ENCODE data around the gene ZG16. TPM values are rescaled to one million over a fixed set of nuclear protein-coding genes. Genes with fewer than 3 reads are reported as not detected.

Gene ZG16
- polyA plus RNA-seq, 3 donors, result not detected

DNA sequence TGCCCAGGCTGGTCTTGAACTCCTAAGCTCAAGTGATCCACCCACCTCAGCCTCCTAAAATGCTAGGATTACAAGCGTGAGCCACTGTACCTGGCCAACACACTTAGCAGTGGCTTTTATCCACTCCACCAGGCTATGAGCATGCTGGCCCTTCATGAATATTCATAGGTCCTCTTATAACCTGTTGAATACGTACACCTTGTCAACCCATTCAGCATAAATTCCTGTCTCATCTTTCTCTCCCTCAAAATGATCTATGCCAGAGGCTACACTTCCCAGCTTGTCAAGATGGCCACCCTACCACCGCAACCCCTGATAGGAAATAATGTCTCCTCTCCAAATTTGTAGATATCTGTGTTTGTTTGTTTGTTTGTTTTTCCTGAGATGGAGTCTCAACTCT lies 11.0 kb upstream of the ZG16 start:
- 94% methylated on average over 2 of the region's 3 CpGs for WGBS (ENCODE audit: insufficient coverage)
- Histone ChIP-seq H3K27ac (ENCODE audit: low read depth in 1 of 2, low read length in 2 of 2) (no peak overlapping the region), H3K4me2 (replicated peaks; ENCODE audit: extremely low read depth, low read length, poor library complexity, severe bottlenecking) (no peak overlapping the region), H3K9me3 (replicated peaks in 1 of 2; ENCODE audit: control insufficient read depth in 1 of 2, insufficient read depth in 1 of 2, low read length in 2 of 2) (no peaks in the 10 kb centered on the region), H4K20me1 (ENCODE audit: insufficient read depth, low read length) (no peaks in the 10 kb centered on the region), H3K4me3 (replicated peaks in 1 of 3; ENCODE audit: low read depth in 2 of 3, low read length in 3 of 3) (no peak overlapping the region), H3K79me2 (ENCODE audit: insufficient read depth, low read length) (no peaks in the 10 kb centered on the region), H3K27me3 (ENCODE audit: control insufficient read depth in 2 of 2, insufficient read depth in 2 of 2, low read length in 2 of 2) (no peaks in the 10 kb centered on the region), H3K9ac (ENCODE audit: insufficient read depth, low read length, poor library complexity, severe bottlenecking) (no peak overlapping the region), H3K36me3 (replicated peaks in 1 of 2; ENCODE audit: control insufficient read depth in 1 of 2, insufficient read depth in 2 of 2, low read length in 2 of 2) (no peaks in the 10 kb centered on the region), H3K4me1 (ENCODE audit: control insufficient read depth in 1 of 2, insufficient read depth in 2 of 2, low read length in 2 of 2) (peaks cover 15 to 18% of the 10 kb centered on the region in 2 donors), H2AFZ (ENCODE audit: insufficient read depth, low read depth, low read length, poor library complexity, severe bottlenecking) (no peak overlapping the region)
- H3K27ac Mint-ChIP-seq, result peak overlapping the region in 1 of 7 donors; percentile 69
- intact Hi-C loops (cut with micrococcal nuclease), result loop anchor here in 1 of 2 donors (10.0 kb wide), 1 partner anchor 52 kb away; no protein-coding TSS in a partner anchor
- peak overlapping the region in 1 of 2 donors; percentile 35 for H3K4me3 Mint-ChIP-seq
- no peaks in the 10 kb centered on the region for H3K36me3 Mint-ChIP-seq
- H3K27me3 Mint-ChIP-seq (ENCODE audit: low read depth in 3 of 3), result peaks cover 0 to 6% (median 0%) of the 10 kb centered on the region in 3 donors
- peaks cover 24% of the 10 kb centered on the region for H3K4me1 Mint-ChIP-seq
- TF ChIP-seq, protein P1, sequence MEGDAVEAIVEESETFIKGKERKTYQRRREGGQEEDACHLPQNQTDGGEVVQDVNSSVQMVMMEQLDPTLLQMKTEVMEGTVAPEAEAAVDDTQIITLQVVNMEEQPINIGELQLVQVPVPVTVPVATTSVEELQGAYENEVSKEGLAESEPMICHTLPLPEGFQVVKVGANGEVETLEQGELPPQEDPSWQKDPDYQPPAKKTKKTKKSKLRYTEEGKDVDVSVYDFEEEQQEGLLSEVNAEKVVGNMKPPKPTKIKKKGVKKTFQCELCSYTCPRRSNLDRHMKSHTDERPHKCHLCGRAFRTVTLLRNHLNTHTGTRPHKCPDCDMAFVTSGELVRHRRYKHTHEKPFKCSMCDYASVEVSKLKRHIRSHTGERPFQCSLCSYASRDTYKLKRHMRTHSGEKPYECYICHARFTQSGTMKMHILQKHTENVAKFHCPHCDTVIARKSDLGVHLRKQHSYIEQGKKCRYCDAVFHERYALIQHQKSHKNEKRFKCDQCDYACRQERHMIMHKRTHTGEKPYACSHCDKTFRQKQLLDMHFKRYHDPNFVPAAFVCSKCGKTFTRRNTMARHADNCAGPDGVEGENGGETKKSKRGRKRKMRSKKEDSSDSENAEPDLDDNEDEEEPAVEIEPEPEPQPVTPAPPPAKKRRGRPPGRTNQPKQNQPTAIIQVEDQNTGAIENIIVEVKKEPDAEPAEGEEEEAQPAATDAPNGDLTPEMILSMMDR (IDR thresholded peaks at IDR 0.05), result no peak
- no peak for DNase-seq
- no peaks in the 10 kb centered on the region for H3K9me3 Mint-ChIP-seq

DNA sequence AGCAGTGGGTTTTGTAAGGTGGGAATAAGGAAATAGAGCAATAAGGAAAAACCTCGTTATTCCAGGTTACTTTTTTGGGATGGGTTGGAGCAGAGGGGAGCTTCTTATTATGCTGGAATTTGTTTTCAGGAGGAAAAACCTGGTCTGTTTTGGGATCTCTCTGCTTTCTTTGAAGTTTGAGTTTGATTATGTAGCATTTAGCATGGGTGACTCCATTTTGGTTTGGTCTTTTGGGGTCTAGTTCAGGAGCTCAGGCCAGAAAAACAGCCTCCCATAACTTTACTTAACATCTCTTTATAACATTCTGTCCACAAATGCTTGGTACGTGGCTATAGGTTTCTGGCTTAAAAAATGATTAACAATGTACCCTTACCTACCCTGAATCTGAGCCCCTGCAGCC lies 8.5 kb upstream of the ZG16 start:
- Histone ChIP-seq H2AFZ (ENCODE audit: insufficient read depth, low read depth, low read length, poor library complexity, severe bottlenecking) (no peak overlapping the region), H3K36me3 (replicated peaks in 1 of 2; ENCODE audit: control insufficient read depth in 1 of 2, insufficient read depth in 2 of 2, low read length in 2 of 2) (no peaks in the 10 kb centered on the region), H4K20me1 (ENCODE audit: insufficient read depth, low read length) (no peaks in the 10 kb centered on the region), H3K4me2 (replicated peaks; ENCODE audit: extremely low read depth, low read length, poor library complexity, severe bottlenecking) (no peak overlapping the region), H3K79me2 (ENCODE audit: insufficient read depth, low read length) (no peaks in the 10 kb centered on the region), H3K27ac (ENCODE audit: low read depth in 1 of 2, low read length in 2 of 2) (no peak overlapping the region), H3K4me1 (ENCODE audit: control insufficient read depth in 1 of 2, insufficient read depth in 2 of 2, low read length in 2 of 2) (peaks cover 25 to 27% of the 10 kb centered on the region in 2 donors), H3K4me3 (replicated peaks in 1 of 3; ENCODE audit: low read depth in 2 of 3, low read length in 3 of 3) (no peak overlapping the region), H3K9me3 (replicated peaks in 1 of 2; ENCODE audit: control insufficient read depth in 1 of 2, insufficient read depth in 1 of 2, low read length in 2 of 2) (no peaks in the 10 kb centered on the region), H3K27me3 (ENCODE audit: control insufficient read depth in 2 of 2, insufficient read depth in 2 of 2, low read length in 2 of 2) (no peaks in the 10 kb centered on the region), H3K9ac (ENCODE audit: insufficient read depth, low read length, poor library complexity, severe bottlenecking) (no peak overlapping the region)
- 100% methylated on average over 2 of the region's 2 CpGs for WGBS (ENCODE audit: insufficient coverage)
- peaks cover 0 to 8% (median 0%) of the 10 kb centered on the region in 3 donors for H3K27me3 Mint-ChIP-seq (ENCODE audit: low read depth in 3 of 3)
- H3K4me3 Mint-ChIP-seq, result no peak overlapping the region
- intact Hi-C loops (cut with micrococcal nuclease), result loop anchor here in 1 of 2 donors (10.0 kb wide), 1 partner anchor 55 kb away; no protein-coding TSS in a partner anchor
- no peaks in the 10 kb centered on the region for H3K9me3 Mint-ChIP-seq
- no peaks in the 10 kb centered on the region for H3K36me3 Mint-ChIP-seq
- TF ChIP-seq, protein P1 (IDR thresholded peaks at IDR 0.05), result no peak
- peaks cover 31% of the 10 kb centered on the region for H3K4me1 Mint-ChIP-seq
- DNase-seq, result no peak
- H3K27ac Mint-ChIP-seq, result no peak overlapping the region

All from CD14-positive monocyte (primary cell).